Memory B cell (primary cell): ENCODE results near the gene SIN3B.

Experiments
- ATAC-seq: fragments of 150-1000 bp; cut with Tn5 transposase; 2 replicates; pipeline ENCODE4 v1.10.0; 2021; ENCODE audit warnings: low read depth, mild to moderate bottlenecking, moderate library complexity
- DNase-seq, 2 donors: peaks; one replicate each; pipeline ENCODE4 v3.0.0; 2022; ENCODE audit warnings: low spot score in 2 of 2
- H3K27ac Mint-ChIP-seq: one replicate; pipeline ENCODE4 v1.8.0; 2022; ENCODE audit warnings: mild to moderate bottlenecking, moderate library complexity, mixed read lengths
- H3K27me3 Mint-ChIP-seq: one replicate; pipeline ENCODE4 v1.8.0; 2022; ENCODE audit warnings: mixed read lengths
- H3K36me3 Mint-ChIP-seq: one replicate; pipeline ENCODE4 v1.8.0; 2022; ENCODE audit warnings: mild to moderate bottlenecking, mixed read lengths
- H3K4me1 Mint-ChIP-seq: one replicate; pipeline ENCODE4 v1.8.0; 2022; ENCODE audit warnings: mixed read lengths
- H3K4me3 Mint-ChIP-seq: one replicate; pipeline ENCODE4 v1.8.0; 2022; ENCODE audit warnings: mild to moderate bottlenecking, moderate library complexity, mixed read lengths
- H3K9me3 Mint-ChIP-seq: one replicate; pipeline ENCODE4 v1.8.0; 2022; ENCODE audit warnings: mixed read lengths

SIN3B gene

DNA sequence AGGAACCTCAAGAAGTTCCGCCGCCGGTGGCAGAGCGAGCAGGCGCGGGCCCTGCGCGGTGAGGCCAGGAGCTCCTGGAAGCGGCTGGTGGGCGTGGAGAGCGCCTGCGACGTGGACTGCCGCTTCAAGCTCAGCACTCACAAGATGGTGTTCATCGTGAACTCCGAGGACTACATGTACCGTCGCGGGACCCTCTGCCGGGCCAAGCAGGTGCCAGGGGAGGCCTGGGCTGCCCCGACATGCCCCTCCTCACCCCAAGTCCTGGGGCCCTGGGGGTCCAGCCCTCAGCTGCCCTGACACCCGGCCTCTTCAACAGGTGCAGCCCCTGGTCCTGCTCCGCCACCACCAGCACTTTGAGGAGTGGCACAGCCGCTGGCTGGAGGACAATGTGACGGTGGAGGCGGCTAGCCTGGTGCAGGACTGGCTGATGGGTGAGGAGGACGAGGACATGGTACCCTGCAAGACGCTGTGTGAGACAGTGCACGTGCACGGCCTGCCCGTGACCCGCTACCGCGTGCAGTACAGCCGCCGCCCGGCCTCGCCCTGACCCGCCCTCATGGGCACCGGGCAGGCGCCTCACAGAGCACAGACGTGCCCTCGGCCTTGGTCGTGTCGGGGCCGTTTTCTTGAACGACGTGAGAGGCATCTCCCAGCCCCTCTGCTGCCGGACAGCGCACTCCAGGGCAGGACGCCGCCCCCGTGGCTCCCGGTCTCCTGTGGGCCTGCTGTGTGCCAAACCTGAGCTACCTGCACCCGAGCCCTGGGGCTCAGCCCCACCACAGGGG lies 49.2 kb downstream of the SIN3B start:
- Mint-ChIP-seq H3K36me3 (peaks cover 50% of the 10 kb centered on the region), H3K27ac (no peak overlapping the region)
- ATAC-seq = no peak

DNA sequence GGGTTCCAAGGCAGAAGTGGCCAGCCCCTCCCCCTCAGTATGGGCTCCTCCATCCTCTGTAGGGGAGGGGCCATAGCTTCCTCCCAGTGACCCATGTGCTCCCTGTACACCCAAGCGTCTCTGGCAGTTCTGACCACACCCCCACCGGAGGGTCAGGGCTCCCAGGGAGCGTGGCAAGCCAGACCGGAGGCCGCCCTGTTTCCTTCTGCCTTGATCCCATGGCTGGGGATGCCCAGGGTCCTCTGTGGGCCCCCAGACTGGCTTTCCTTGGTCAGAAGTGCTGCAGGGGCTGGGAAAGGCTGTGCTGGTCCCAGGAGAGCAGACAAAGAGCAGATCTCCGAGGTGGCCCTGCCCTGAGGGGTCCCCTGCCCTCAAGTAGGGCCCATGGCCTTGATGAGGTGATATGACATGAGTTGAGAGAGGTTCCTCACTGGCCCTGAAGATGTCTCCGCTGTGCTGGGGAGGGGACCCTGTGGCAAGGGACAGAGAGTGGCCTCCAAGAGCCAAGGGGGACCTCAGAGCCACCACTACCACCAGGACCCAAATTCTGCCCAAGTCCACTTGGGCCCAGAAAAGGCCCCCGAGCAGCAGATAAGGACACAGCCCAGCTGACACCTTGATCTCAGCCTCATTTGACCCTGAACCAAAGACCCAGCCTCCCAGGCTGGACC lies 51.8 kb downstream of the SIN3B start:
- H3K27me3 Mint-ChIP-seq = peaks cover 3% of the 10 kb centered on the region
- H3K4me1 Mint-ChIP-seq = peaks cover 4% of the 10 kb centered on the region
- H3K4me3 Mint-ChIP-seq = no peak overlapping the region
- DNase-seq (no peak), ATAC-seq (no peak)
- no peak overlapping the region for H3K27ac Mint-ChIP-seq
- peaks cover 14% of the 10 kb centered on the region for H3K9me3 Mint-ChIP-seq
- H3K36me3 Mint-ChIP-seq = peaks cover 29% of the 10 kb centered on the region

More for the DNA sequence above, 49.2 kb downstream of the SIN3B start:
- no peak for DNase-seq
- peaks cover 3% of the 10 kb centered on the region for H3K27me3 Mint-ChIP-seq
- peaks cover 24% of the 10 kb centered on the region for H3K4me1 Mint-ChIP-seq
- H3K9me3 Mint-ChIP-seq = peaks cover 22% of the 10 kb centered on the region
- no peak overlapping the region for H3K4me3 Mint-ChIP-seq

DNA sequence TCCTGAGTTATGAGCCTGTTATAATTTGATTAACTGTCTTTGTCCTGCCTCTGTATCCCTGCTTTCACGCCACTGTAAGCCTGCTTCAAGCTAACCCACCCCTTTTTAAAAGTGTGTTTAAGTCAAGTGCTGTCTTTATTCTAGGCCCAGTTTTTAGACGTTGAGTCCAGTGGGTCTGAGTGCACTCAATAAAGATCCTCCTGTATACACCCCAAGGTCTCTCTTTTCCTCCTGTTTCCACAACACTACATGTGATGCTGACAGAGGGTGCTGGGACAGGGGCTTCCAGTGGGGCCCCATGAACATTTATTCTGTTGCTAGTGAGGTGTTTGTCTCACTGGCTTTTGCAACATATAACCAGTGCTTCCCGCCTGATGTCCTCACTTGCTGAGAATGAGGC lies 52.9 kb downstream of the SIN3B start:
- Mint-ChIP-seq H3K9me3 (peaks cover 14% of the 10 kb centered on the region), H3K36me3 (peaks cover 26% of the 10 kb centered on the region), H3K4me3 (no peak overlapping the region), H3K27me3 (peaks cover 3% of the 10 kb centered on the region), H3K27ac (no peak overlapping the region), H3K4me1 (peaks cover under 1% of the 10 kb centered on the region)
- ATAC-seq (no peak), DNase-seq (no peak)

DNA sequence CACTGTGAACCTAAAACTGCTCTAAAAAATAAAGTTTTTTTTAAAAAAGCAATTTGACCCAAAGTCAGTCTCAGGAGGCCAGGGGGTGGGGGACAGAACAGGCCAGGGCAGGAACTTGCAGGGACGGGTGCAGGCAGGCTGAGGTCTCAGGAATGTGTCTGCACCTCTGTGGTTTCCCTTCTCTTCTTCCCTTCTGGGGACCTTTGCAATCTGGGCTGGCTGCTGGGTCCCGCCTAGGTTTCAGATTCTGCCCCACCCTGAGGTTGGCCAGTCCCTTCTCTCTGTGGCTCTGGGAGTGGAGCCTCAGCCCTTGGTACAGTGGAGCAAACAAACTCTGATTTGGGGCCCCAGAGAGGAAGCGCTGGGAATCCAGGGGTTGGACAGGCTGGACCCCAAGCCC lies 54.3 kb downstream of the SIN3B start:
- Mint-ChIP-seq H3K4me3 (no peak overlapping the region), H3K27ac (no peak overlapping the region), H3K36me3 (peaks cover 21% of the 10 kb centered on the region), H3K4me1 (peaks cover 1% of the 10 kb centered on the region), H3K27me3 (peaks cover 4% of the 10 kb centered on the region), H3K9me3 (peaks cover 14% of the 10 kb centered on the region)
- DNase-seq (no peak), ATAC-seq (no peak)

GRCh38 chr19:16885166-16885565 lies 56.0 kb downstream of the SIN3B start:
- DNase-seq (no peak), ATAC-seq (no peak)
- Mint-ChIP-seq H3K4me3 (no peak overlapping the region), H3K36me3 (peaks cover 9% of the 10 kb centered on the region), H3K4me1 (peaks cover 6% of the 10 kb centered on the region), H3K27ac (no peak overlapping the region), H3K9me3 (peaks cover 13% of the 10 kb centered on the region), H3K27me3 (peaks cover 5% of the 10 kb centered on the region)

GRCh38 chr19:16886305-16886880 lies 57.2 kb downstream of the SIN3B start:
- Mint-ChIP-seq H3K36me3 (peaks cover 2% of the 10 kb centered on the region), H3K4me3 (no peak overlapping the region), H3K27me3 (peaks cover 5% of the 10 kb centered on the region), H3K27ac (no peak overlapping the region), H3K9me3 (peaks cover 9% of the 10 kb centered on the region), H3K4me1 (peaks cover 6% of the 10 kb centered on the region)
- DNase-seq (no peak), ATAC-seq (peak; percentile 50)

DNA sequence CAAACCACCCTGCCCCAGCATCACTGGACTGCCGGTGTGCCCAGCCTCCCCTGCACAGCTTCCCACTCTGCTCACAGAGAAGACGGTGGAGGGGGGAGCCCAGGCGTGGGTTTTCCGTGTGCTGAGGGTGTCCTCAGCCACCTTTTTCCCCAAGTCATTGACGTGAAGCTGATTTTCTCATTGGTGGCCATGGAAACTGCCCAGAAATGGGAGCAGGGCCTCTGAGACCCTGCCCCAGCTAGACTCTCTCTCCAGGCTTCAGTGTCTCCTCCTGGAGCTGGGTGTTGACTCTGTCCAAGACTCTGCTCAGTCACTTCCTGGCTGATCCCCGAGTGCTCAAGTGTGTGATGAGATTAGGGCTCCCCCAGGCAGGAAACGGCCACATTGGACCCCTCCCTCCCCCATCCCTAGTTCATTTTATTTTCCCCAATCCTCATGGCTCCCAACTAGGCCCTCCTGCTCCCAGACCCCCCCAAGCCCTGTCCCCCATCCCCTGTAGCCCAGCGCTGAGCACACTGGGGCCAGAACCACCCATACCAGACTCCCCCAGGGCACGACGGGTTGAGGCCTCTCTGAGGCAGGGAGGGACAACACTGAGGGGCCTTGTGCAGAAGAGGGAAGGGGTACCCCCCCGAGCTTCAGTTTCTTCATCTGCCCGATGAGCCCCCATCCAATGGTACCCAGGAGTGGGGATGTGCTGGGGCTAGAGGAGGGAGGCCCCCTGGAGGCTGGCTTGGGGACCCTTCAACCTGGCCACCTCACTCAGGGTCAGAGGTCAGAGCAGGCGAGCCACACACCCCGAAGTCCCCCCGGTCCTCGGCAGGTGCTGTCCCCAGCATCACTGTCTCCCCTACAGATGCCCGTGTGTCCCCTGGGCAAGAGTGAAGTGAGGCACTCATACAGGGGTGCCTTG lies 58.4 kb downstream of the SIN3B start:
- no peaks in the 10 kb centered on the region for H3K36me3 Mint-ChIP-seq
- no peak for ATAC-seq
- peaks cover 10% of the 10 kb centered on the region for H3K4me1 Mint-ChIP-seq

GRCh38 chr19:16888629-16889365 lies 59.6 kb downstream of the SIN3B start, which contains the start of gene F2RL3:
Gene F2RL3 (plus strand): TSS chr19:16888999. CDS start chr19:16889190, 191 bp downstream.
- ATAC-seq (no peak), DNase-seq (no peak)
- Mint-ChIP-seq H3K4me3 (peak within 1 kb of the TSS; percentile 16), H3K27me3 (peaks cover 2% of the 10 kb centered on the region), H3K36me3 (no peaks in the 10 kb centered on the region), H3K27ac (no peak within 1 kb of the TSS), H3K9me3 (no peaks in the 10 kb centered on the region), H3K4me1 (peaks cover 20% of the 10 kb centered on the region)

More for the DNA sequence above, 58.4 kb downstream of the SIN3B start:
- no peak for DNase-seq
- H3K9me3 Mint-ChIP-seq = peaks cover 4% of the 10 kb centered on the region
- H3K4me3 Mint-ChIP-seq = no peak overlapping the region
- peaks cover 5% of the 10 kb centered on the region for H3K27me3 Mint-ChIP-seq
- no peak overlapping the region for H3K27ac Mint-ChIP-seq

- H3K27ac Mint-ChIP-seq = no peak overlapping the region
- H3K4me3 Mint-ChIP-seq = peak overlapping the region; percentile 16
- H3K36me3 Mint-ChIP-seq = no peaks in the 10 kb centered on the region
- H3K4me1 Mint-ChIP-seq = peaks cover 23% of the 10 kb centered on the region
- H3K27me3 Mint-ChIP-seq = peaks cover 2% of the 10 kb centered on the region
- no peaks in the 10 kb centered on the region for H3K9me3 Mint-ChIP-seq
- ATAC-seq (no peak), DNase-seq (no peak)
Observed at GRCh38 chr19:16889366-16889882, 60.2 kb downstream of the SIN3B start.

DNA sequence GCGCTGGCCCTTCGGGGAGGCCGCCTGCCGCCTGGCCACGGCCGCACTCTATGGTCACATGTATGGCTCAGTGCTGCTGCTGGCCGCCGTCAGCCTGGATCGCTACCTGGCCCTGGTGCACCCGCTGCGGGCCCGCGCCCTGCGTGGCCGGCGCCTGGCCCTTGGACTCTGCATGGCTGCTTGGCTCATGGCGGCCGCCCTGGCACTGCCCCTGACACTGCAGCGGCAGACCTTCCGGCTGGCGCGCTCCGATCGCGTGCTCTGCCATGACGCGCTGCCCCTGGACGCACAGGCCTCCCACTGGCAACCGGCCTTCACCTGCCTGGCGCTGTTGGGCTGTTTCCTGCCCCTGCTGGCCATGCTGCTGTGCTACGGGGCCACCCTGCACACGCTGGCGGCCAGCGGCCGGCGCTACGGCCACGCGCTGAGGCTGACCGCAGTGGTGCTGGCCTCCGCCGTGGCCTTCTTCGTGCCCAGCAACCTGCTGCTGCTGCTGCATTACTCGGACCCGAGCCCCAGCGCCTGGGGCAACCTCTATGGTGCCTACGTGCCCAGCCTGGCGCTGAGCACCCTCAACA lies 60.8 kb downstream of the SIN3B start:
- H3K4me1 Mint-ChIP-seq = peaks cover 25% of the 10 kb centered on the region
- peaks cover 2% of the 10 kb centered on the region for H3K27me3 Mint-ChIP-seq
- ATAC-seq (no peak), DNase-seq (no peak)
- no peak overlapping the region for H3K27ac Mint-ChIP-seq
- H3K36me3 Mint-ChIP-seq = no peaks in the 10 kb centered on the region
- no peaks in the 10 kb centered on the region for H3K9me3 Mint-ChIP-seq
- H3K4me3 Mint-ChIP-seq = no peak overlapping the region

DNA sequence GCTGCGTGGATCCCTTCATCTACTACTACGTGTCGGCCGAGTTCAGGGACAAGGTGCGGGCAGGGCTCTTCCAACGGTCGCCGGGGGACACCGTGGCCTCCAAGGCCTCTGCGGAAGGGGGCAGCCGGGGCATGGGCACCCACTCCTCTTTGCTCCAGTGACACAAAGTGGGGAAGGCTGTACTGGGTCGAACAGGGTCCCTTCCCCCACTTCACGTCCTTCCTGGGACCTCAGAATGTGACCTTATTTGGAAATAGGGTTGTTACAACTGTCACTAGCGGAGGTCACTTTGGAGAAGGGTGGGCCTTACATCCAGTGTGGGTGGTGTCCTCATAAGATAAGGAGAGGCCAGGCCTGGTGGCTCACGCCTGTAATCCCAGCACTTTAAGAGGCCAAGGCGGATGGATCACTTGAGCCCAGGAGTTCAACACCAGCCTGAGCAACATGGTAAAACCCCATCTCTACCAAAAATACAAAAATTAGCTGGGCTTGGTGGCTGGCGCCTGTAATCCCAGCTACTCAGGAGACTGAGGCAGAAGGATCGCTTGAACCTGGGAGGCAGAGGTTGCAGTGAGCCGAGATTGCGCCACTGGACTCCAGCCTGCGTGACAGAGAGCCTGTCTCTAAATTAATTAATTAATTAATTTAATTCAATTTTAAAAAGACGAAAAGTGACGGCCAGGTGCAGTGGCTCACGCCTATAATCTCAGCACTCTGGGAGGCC lies 61.4 kb downstream of the SIN3B start:
- Mint-ChIP-seq H3K9me3 (no peaks in the 10 kb centered on the region), H3K27me3 (peaks cover 2% of the 10 kb centered on the region), H3K27ac (no peak overlapping the region), H3K4me3 (no peak overlapping the region), H3K36me3 (no peaks in the 10 kb centered on the region), H3K4me1 (peaks cover 28% of the 10 kb centered on the region)
- DNase-seq (no peak), ATAC-seq (no peak)

- Mint-ChIP-seq H3K9me3 (no peaks in the 10 kb centered on the region), H3K27ac (peak overlapping the region; percentile 20), H3K4me1 (peaks cover 28% of the 10 kb centered on the region)
Observed at GRCh38 chr19:16891696-16892382, 62.6 kb downstream of the SIN3B start.

More at GRCh38 chr19:16891696-16892382, 62.6 kb downstream of the SIN3B start:
- DNase-seq = no peak
- Mint-ChIP-seq H3K4me3 (no peak overlapping the region), H3K36me3 (no peaks in the 10 kb centered on the region), H3K27me3 (peaks cover 2% of the 10 kb centered on the region)
- ATAC-seq = no peak
